ENCODE measurements around the gene SLC7A14.

GRCh38 chr3:170606675-170607074, 20.8 kb upstream of the SLC7A14 start:
- TF ChIP-seq POLR2AphosphoS5 (IDR thresholded peaks at IDR 0.05; ENCODE audit: insufficient read depth, low read depth, low read length) (no peak), EZH2 (IDR thresholded peaks at IDR 0.05; ENCODE audit: borderline replicate concordance, low read depth, low read length, severe bottlenecking) (no peak), MAX (IDR thresholded peaks at IDR 0.05; ENCODE audit: insufficient read depth, insufficient read length) (no peak)
- TF ChIP-seq, protein P1, sequence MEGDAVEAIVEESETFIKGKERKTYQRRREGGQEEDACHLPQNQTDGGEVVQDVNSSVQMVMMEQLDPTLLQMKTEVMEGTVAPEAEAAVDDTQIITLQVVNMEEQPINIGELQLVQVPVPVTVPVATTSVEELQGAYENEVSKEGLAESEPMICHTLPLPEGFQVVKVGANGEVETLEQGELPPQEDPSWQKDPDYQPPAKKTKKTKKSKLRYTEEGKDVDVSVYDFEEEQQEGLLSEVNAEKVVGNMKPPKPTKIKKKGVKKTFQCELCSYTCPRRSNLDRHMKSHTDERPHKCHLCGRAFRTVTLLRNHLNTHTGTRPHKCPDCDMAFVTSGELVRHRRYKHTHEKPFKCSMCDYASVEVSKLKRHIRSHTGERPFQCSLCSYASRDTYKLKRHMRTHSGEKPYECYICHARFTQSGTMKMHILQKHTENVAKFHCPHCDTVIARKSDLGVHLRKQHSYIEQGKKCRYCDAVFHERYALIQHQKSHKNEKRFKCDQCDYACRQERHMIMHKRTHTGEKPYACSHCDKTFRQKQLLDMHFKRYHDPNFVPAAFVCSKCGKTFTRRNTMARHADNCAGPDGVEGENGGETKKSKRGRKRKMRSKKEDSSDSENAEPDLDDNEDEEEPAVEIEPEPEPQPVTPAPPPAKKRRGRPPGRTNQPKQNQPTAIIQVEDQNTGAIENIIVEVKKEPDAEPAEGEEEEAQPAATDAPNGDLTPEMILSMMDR (IDR thresholded peaks at IDR 0.05; ENCODE audit: extremely low read depth in 1 of 2, insufficient read depth in 1 of 2, low read depth in 1 of 2, low read length in 2 of 2) = no peak
